Measurements from ENCODE around the gene UBE2D2. TPM values are rescaled to one million over a fixed set of nuclear protein-coding genes. Genes with fewer than 3 reads are reported as not detected.
A peak's percentile ranks its signal among the peaks of the same experiment; 100 is the strongest.

The UBE2D2 gene
- total RNA-seq, 1 donor: 71.8 TPM

DNA sequence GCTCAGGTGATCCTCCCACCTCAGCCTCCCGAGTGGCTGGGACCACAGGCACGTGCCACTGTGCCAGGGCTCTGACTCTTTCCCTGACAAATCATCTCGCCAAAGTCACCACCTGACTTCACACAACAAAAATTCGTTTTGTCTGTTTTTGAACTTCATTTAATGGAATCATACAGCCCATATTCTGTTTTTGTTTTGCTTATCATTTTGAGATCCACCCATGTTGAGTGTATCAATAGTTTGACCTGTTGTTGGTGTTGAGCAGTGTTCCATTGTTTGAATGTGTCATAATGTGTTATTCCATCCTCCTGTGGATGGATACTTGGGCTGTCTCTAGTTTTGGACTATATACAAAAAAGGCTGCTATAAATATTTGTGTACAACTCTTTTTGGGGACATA, 6.9 kb upstream of the UBE2D2 start:
- TF ChIP-seq, protein P1, sequence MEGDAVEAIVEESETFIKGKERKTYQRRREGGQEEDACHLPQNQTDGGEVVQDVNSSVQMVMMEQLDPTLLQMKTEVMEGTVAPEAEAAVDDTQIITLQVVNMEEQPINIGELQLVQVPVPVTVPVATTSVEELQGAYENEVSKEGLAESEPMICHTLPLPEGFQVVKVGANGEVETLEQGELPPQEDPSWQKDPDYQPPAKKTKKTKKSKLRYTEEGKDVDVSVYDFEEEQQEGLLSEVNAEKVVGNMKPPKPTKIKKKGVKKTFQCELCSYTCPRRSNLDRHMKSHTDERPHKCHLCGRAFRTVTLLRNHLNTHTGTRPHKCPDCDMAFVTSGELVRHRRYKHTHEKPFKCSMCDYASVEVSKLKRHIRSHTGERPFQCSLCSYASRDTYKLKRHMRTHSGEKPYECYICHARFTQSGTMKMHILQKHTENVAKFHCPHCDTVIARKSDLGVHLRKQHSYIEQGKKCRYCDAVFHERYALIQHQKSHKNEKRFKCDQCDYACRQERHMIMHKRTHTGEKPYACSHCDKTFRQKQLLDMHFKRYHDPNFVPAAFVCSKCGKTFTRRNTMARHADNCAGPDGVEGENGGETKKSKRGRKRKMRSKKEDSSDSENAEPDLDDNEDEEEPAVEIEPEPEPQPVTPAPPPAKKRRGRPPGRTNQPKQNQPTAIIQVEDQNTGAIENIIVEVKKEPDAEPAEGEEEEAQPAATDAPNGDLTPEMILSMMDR (IDR thresholded peaks at IDR 0.05; ENCODE audit: insufficient read depth, low read length): no peak
- H3K4me3 ChIP-seq (ENCODE audit: low read depth, low read length): no peak overlapping the region
- DNase-seq (ENCODE audit: low read depth): no peak

- no peak for DNase-seq (ENCODE audit: low read depth)
- TF ChIP-seq, protein P1 (IDR thresholded peaks at IDR 0.05; ENCODE audit: insufficient read depth, low read length): no peak
- no peak overlapping the region for H3K4me3 ChIP-seq (ENCODE audit: low read depth, low read length)
Measured at GRCh38 chr5:139557811-139558210, 3.3 kb upstream of the UBE2D2 start.

DNA sequence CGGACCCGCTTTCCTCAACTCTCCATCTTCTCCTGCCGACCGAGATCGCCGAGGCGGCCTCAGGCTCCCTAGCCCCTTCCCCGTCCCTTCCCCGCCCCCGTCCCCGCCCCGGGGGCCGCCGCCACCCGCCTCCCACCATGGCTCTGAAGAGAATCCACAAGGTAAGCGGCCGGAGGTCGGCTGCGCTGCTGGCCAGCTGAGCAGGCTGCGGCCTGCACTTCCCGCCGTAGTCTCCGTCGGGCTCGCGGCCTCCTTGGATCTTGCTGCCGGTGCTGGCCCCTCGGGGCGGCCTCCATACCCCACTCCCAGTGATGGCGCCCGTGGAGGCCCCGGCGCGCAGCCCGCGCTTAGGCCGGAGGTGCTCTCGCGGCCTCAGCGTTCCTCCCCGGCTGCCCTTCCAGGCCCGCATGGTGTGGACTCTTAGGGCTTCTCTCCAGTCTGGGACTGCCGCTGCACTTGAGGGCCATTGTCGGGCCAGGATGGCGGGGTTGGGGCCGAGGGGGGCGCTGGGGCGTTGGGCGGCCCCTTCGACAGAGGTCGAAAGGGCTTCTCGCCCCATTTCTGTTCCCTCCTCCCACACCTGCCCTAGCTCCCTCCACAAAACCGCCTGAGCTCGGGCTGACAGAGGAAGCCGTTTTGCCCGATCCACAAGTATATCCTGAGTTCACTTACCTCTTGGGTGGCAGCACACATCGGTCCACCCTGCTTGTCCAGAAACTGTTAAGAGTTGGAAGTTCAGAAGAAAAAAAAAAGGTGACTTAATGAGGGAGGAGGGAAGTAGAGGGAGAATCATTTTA, 714 bp downstream of the UBE2D2 start:
- DNase-seq (ENCODE audit: low read depth): peak; percentile 37
- H3K4me3 ChIP-seq (ENCODE audit: low read depth, low read length): peak overlapping the region; percentile 72
- TF ChIP-seq, protein P1 (IDR thresholded peaks at IDR 0.05; ENCODE audit: insufficient read depth, low read length): no peak

DNA sequence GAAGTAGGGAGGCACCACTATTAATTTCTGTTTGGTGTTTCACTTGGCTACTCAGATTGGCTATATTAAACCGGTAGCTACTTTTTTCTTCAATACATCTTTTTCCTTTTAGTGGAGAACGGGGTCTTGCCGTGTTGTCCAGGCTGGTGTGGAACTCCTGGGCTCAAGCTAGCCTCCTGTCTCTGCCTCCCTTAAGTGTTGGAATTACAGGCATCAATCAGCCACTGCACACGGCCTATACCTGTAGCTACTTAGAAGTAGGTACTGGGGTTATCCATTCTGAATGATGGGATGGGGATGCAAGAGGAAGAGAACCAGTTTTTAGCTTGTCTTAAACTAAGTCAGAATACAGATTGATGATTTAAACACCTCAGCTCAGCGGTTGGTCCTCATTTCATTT, 1.7 kb downstream of the UBE2D2 start:
- DNase-seq (ENCODE audit: low read depth): no peak
- TF ChIP-seq, protein P1 (IDR thresholded peaks at IDR 0.05; ENCODE audit: insufficient read depth, low read length): no peak
- peak overlapping the region; percentile 72 for H3K4me3 ChIP-seq (ENCODE audit: low read depth, low read length)

- no peak overlapping the region for H3K4me3 ChIP-seq (ENCODE audit: low read depth, low read length)
- TF ChIP-seq, protein P1 (IDR thresholded peaks at IDR 0.05; ENCODE audit: insufficient read depth, low read length): no peak
- peak; percentile 41 for DNase-seq (ENCODE audit: low read depth)
Measured at GRCh38 chr5:139565411-139566305, 4.5 kb downstream of the UBE2D2 start.

GRCh38 chr5:139566611-139567010, 5.5 kb downstream of the UBE2D2 start:
- TF ChIP-seq, protein P1 (IDR thresholded peaks at IDR 0.05; ENCODE audit: insufficient read depth, low read length): no peak
- H3K4me3 ChIP-seq (ENCODE audit: low read depth, low read length): no peak overlapping the region
- DNase-seq (ENCODE audit: low read depth): peak; percentile 37

Measured in fibroblast of the aortic adventitia (primary cell).